K562 (cell line): ENCODE results near the gene STING1. TPM values are rescaled to one million over a fixed set of nuclear protein-coding genes. Genes with fewer than 3 reads are reported as not detected.
"Not testable (repeated sequence)": the region's sequence is repeated elsewhere in the genome, so short reads cannot be mapped to it uniquely, and the experiment has no call there.

Experiments used
- ARID4B ChIP-seq: sonication (generic); formaldehyde crosslinking; IDR thresholded peaks from 2 replicates; pipeline ENCODE4 v1.8.0; 2022; ENCODE audit warnings: mild to moderate bottlenecking, missing genetic modification reagents
- ATF7 ChIP-seq: fragments of 450-650 bp; IDR thresholded peaks from 2 replicates; pipeline ENCODE4 v1.7.1; 2014; ENCODE audit warnings: mild to moderate bottlenecking, moderate library complexity
- CBX3 ChIP-seq, 2 experiments: IDR thresholded peaks; 1 replicate in 1 of 2; 2 replicates in 1 of 2; pipeline ENCODE4 v1.6.1; 2012; ENCODE audit warnings: inconsistent platforms in 2 of 2, low read length in 2 of 2, borderline replicate concordance in 1 of 2, control low read depth in 1 of 2
- ESRRA ChIP-seq: fragments of 450-650 bp; IDR thresholded peaks from 2 replicates; pipeline ENCODE4 v1.6.1; 2014; ENCODE audit warnings: low read depth, mild to moderate bottlenecking, moderate library complexity, borderline replicate concordance
- FOXK1 ChIP-seq: sonication (generic); formaldehyde crosslinking; IDR thresholded peaks from 2 replicates; pipeline ENCODE4 v1.8.0; 2022; ENCODE audit warnings: missing genetic modification reagents, mild to moderate bottlenecking, borderline replicate concordance
- FOXM1 ChIP-seq, 2 experiments: fragments of 450-650 bp in 1 of 2; sonication (generic) in 1 of 2; formaldehyde crosslinking in 1 of 2; IDR thresholded peaks; 2 replicates each; pipeline versions ENCODE4 v1.6.1 to v1.9.0; 2017 to 2022; ENCODE audit warnings: low read depth in 2 of 2, mild to moderate bottlenecking in 2 of 2, missing genetic modification reagents in 1 of 2, moderate library complexity in 1 of 2
- KDM5B ChIP-seq: fragments of 200-600 bp; sonication (generic); IDR thresholded peaks from 2 replicates; pipeline ENCODE4 v1.6.1; 2012; ENCODE audit warnings: low read depth, mild to moderate bottlenecking, moderate library complexity, low read length, control low read depth, inconsistent platforms; ENCODE audit not compliant: insufficient replicate concordance
- PML ChIP-seq: IDR thresholded peaks from 2 replicates; pipeline ENCODE4 v1.6.1; 2012; ENCODE audit warnings: low read length, inconsistent platforms
- PRDM10 ChIP-seq: fragments of 450-650 bp; IDR thresholded peaks from 2 replicates; pipeline ENCODE4 v1.6.1; 2018; ENCODE audit not compliant: partially characterized antibody
- RBFOX2 ChIP-seq: fragments of 200-400 bp; formaldehyde crosslinking; IDR thresholded peaks from 2 replicates; pipeline ENCODE4 v1.6.1; 2017; ENCODE audit warnings: low read depth, mild to moderate bottlenecking, low read length, moderate library complexity
- SMARCE1 ChIP-seq: fragments of 450-650 bp; IDR thresholded peaks from 2 replicates; pipeline ENCODE4 v1.7.1; 2016; ENCODE audit warnings: mild to moderate bottlenecking
- SP1 ChIP-seq: sonication (generic); formaldehyde crosslinking; IDR thresholded peaks from 2 replicates; pipeline ENCODE4 v1.8.1; 2022; ENCODE audit warnings: mild to moderate bottlenecking, missing genetic modification reagents
- TEAD1 ChIP-seq, 2 experiments: fragments of 450-650 bp in 1 of 2; sonication (generic) in 1 of 2; formaldehyde crosslinking; IDR thresholded peaks; 2 replicates each; pipeline versions ENCODE4 v1.4.0 to v1.8.0; 2020 to 2022; ENCODE audit warnings: mild to moderate bottlenecking in 2 of 2, missing genetic modification reagents in 1 of 2
- ZFP91 ChIP-seq: sonication (generic); formaldehyde crosslinking; IDR thresholded peaks from 2 replicates; pipeline ENCODE4 v1.8.0; 2022; ENCODE audit warnings: mild to moderate bottlenecking, missing genetic modification reagents
- polyA plus RNA-seq, 8 experiments: library from polyadenylated mRNA; depleted of rRNA in 4 of 8; stranded (reverse) in 5 of 8; unstranded in 3 of 8; fragments of >200 nt; fragmentation: Nextera tagmentation in 2 of 8; fragmentation: Illumina TruSeq in 1 of 8; extraction: Ambion mirVana in 2 of 8; extraction: Trizol in 1 of 8; gene quantifications; 2 replicates each; pipeline versions ENCODE4 v1.2.1 to v1.2.3, GENCODE V29; 2011 to 2014; ENCODE audit warnings: inconsistent platforms in 1 of 8, missing spikeins in 1 of 8
- total RNA-seq, 7 experiments: library from RNA; depleted of rRNA in 6 of 7; stranded (reverse); fragments of >200 nt in 6 of 7; fragmentation: Illumina TruSeq in 2 of 7; extraction: Trizol in 2 of 7; gene quantifications; 2 replicates each; pipeline versions ENCODE4 v1.2.1 to v1.2.3, GENCODE V29; 2011 to 2021; ENCODE audit warnings: low replicate concordance in 1 of 7

Gene STING1
- total and polyA plus RNA-seq, 9 of the 15 experiments (the other 6 are each of a cell fraction or from before 2014, with no cell fraction given) = 20.8 to 69.1 (median 44.7) TPM

GRCh38 chr5:139503879-139504278 lies 21.3 kb upstream of the STING1 start (continued):
- 0 out of 2 replicates have a peak, but pooled peaks have one; percentile 19 for TF ChIP-seq ARID4B (CRISPR knock-in tag)
- peak; percentile 67 for TF ChIP-seq ESRRA
- 0 out of 2 replicates have a peak, but pooled peaks have one; percentile 30 for TF ChIP-seq PML
- peak; percentile 70; the same call in 1 of the 2 replicates for TF ChIP-seq FOXK1 (CRISPR knock-in tag)
- peak; percentile 38 for TF ChIP-seq PRDM10
- peak; percentile 44; the same call in 1 of the 2 replicates for TF ChIP-seq RBFOX2
- 0 out of 2 replicates have a peak, but pooled peaks have one; percentile 52 for TF ChIP-seq ZFP91 (CRISPR knock-in tag)
- TF ChIP-seq TEAD1 (CRISPR knock-in tag; IDR thresholded peaks at IDR 0.05) = peak in 1 of 2 experiments; percentile 10; a peak in 1 of 4 replicates
- peak; percentile 43 for TF ChIP-seq ATF7
- TF ChIP-seq SP1 = 0 out of 2 replicates have a peak, but pooled peaks have one; percentile 24
- 0 out of 2 replicates have a peak, but pooled peaks have one; percentile 22 for TF ChIP-seq SMARCE1
- TF ChIP-seq CBX3 (IDR thresholded peaks at IDR 0.05; ENCODE audit: borderline replicate concordance in 1 of 2, low read length in 2 of 2) = peak in 1 of 2 experiments; percentile 43; a peak in 1 of 3 replicates
- TF ChIP-seq KDM5B = peak; percentile 43
- peak; percentile 55 for TF ChIP-seq FOXM1 (IDR thresholded peaks at IDR 0.05; ENCODE audit: low read depth)
- TF ChIP-seq FOXM1 (CRISPR knock-in tag; IDR thresholded peaks at IDR 0.05; ENCODE audit: low read depth) = not testable (repeated sequence)
